HepG2 (cell line): Measurements from ENCODE around the gene KPNA4. TPM values are rescaled to one million over a fixed set of nuclear protein-coding genes. Genes with fewer than 3 reads are reported as not detected.

Experiments used
- ATAD3A ChIP-seq: sonication (generic); formaldehyde crosslinking; IDR thresholded peaks from 2 replicates; pipeline ENCODE4 v1.4.0; 2020; ENCODE audit warnings: missing genetic modification reagents
- GATAD2A ChIP-seq: IDR thresholded peaks from 2 replicates; pipeline ENCODE4 v1.6.1; 2016
- JUN ChIP-seq: sonication (generic); formaldehyde crosslinking; IDR thresholded peaks from 2 replicates; pipeline ENCODE4 v1.4.0; 2020; ENCODE audit warnings: mild to moderate bottlenecking, missing genetic modification reagents
- MAFG ChIP-seq: sonication (generic); formaldehyde crosslinking; IDR thresholded peaks from 2 replicates; pipeline ENCODE4 v1.5.1; 2020; ENCODE audit warnings: mild to moderate bottlenecking, missing genetic modification reagents
- MXD3 ChIP-seq: IDR thresholded peaks from 2 replicates; pipeline ENCODE4 v1.6.1; 2016; ENCODE audit warnings: mild to moderate bottlenecking, missing biosample characterization, missing genetic modification reagents
- NFRKB ChIP-seq: fragments of 450-650 bp; IDR thresholded peaks from 2 replicates; pipeline ENCODE4 v1.6.1; 2017
- PCBP1 ChIP-seq: fragments of 200-400 bp; formaldehyde crosslinking; IDR thresholded peaks from 2 replicates; pipeline ENCODE4 v1.6.1; 2017; ENCODE audit warnings: mild to moderate bottlenecking, low read depth, low read length, borderline replicate concordance
- PLSCR1 ChIP-seq: sonication (generic); formaldehyde crosslinking; IDR thresholded peaks from 2 replicates; pipeline ENCODE4 v1.5.0; 2020; ENCODE audit warnings: missing genetic modification reagents, mild to moderate bottlenecking, borderline replicate concordance
- RAD21 ChIP-seq: fragments of 450-650 bp; formaldehyde crosslinking; IDR thresholded peaks from 2 replicates; pipeline ENCODE4 v1.5.0; 2020; ENCODE audit warnings: mild to moderate bottlenecking
- RBM22 ChIP-seq: fragments of 200-400 bp; formaldehyde crosslinking; optimal IDR thresholded peaks from 2 replicates; pipeline ENCODE3; 2017; ENCODE audit warnings: mild to moderate bottlenecking, low read length, moderate library complexity
- SIX4 ChIP-seq: sonication (generic); formaldehyde crosslinking; IDR thresholded peaks from 2 replicates; pipeline ENCODE4 v1.4.0; 2020; ENCODE audit warnings: missing genetic modification reagents
- STAT5B ChIP-seq: sonication (generic); formaldehyde crosslinking; IDR thresholded peaks from 2 replicates; pipeline ENCODE4 v1.4.0; 2020; ENCODE audit warnings: missing genetic modification reagents
- ZFP41 ChIP-seq: sonication (generic); formaldehyde crosslinking; IDR thresholded peaks from 2 replicates; pipeline ENCODE4 v1.4.0; 2020; ENCODE audit warnings: mild to moderate bottlenecking, missing genetic modification reagents, borderline replicate concordance
- ZNF101 ChIP-seq: sonication (generic); formaldehyde crosslinking; IDR thresholded peaks from 2 replicates; pipeline ENCODE4 v1.4.0; 2020; ENCODE audit warnings: mild to moderate bottlenecking, low read depth, missing genetic modification reagents, borderline replicate concordance
- ZNF180 ChIP-seq: sonication (generic); formaldehyde crosslinking; IDR thresholded peaks from 2 replicates; pipeline ENCODE4 v1.4.0; 2020; ENCODE audit warnings: low read depth, missing genetic modification reagents, borderline replicate concordance
- ZNF276 ChIP-seq: sonication (generic); formaldehyde crosslinking; IDR thresholded peaks from 2 replicates; pipeline ENCODE4 v1.4.0; 2020; ENCODE audit warnings: mild to moderate bottlenecking, low read depth, missing genetic modification reagents
- ZNF326 ChIP-seq: sonication (generic); formaldehyde crosslinking; IDR thresholded peaks from 2 replicates; pipeline ENCODE4 v1.4.0; 2020; ENCODE audit warnings: missing genetic modification reagents, borderline replicate concordance
- ZNF354B ChIP-seq: sonication (generic); formaldehyde crosslinking; IDR thresholded peaks from 2 replicates; pipeline ENCODE4 v1.8.0; 2022; ENCODE audit warnings: mild to moderate bottlenecking, missing genetic modification reagents
- polyA plus RNA-seq, 8 experiments: library from polyadenylated mRNA; depleted of rRNA in 3 of 8; stranded (reverse) in 7 of 8; unstranded in 1 of 8; fragments of >200 nt; fragmentation: Illumina TruSeq in 4 of 8; extraction: Trizol in 4 of 8; gene quantifications; 2 replicates each; pipeline versions ENCODE4 v1.2.1 to v1.2.3, GENCODE V29; 2011 to 2016; ENCODE audit warnings: low read depth in 4 of 8, missing spikeins in 1 of 8, mixed read lengths in 1 of 8; ENCODE audit not compliant: insufficient read depth in 1 of 8
- total RNA-seq, 5 experiments: library from RNA; depleted of rRNA; stranded (reverse); fragments of >200 nt; fragmentation: Illumina TruSeq; extraction: Trizol; gene quantifications; 2 replicates each; pipeline ENCODE4 v1.2.3, GENCODE V29; 2016; ENCODE audit warnings: low read depth in 1 of 5
- TF ChIP-seq, protein P1 (sequence below): sonication (generic); formaldehyde crosslinking; IDR thresholded peaks from 2 replicates; pipeline ENCODE4 v1.4.0; 2020; ENCODE audit warnings: mild to moderate bottlenecking, missing genetic modification reagents
- TF ChIP-seq, protein P2 (sequence below): sonication (generic); formaldehyde crosslinking; IDR thresholded peaks from 2 replicates; pipeline ENCODE4 v1.4.0; 2020; ENCODE audit warnings: missing genetic modification reagents; ENCODE audit errors: not compliant biosample characterization

KPNA4 gene
- total and polyA plus RNA-seq, 2 of the 13 experiments (the other 11 are each of a cell fraction or from before 2014, with no cell fraction given) = 9.9 to 27.9 TPM

GRCh38 chr3:160565442-160566403, at the start of gene KPNA4 (continued):
- peak; percentile 81; the same call in 1 of the 2 replicates for TF ChIP-seq ZNF101 (CRISPR knock-in tag)
- TF ChIP-seq ZNF354B (CRISPR knock-in tag) = no peak
- no peak for TF ChIP-seq ZNF326
- TF ChIP-seq, protein P1, sequence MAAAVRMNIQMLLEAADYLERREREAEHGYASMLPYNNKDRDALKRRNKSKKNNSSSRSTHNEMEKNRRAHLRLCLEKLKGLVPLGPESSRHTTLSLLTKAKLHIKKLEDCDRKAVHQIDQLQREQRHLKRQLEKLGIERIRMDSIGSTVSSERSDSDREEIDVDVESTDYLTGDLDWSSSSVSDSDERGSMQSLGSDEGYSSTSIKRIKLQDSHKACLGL (CRISPR knock-in tag) = peak; percentile 52; the same call in 1 of the 2 replicates
- TF ChIP-seq GATAD2A (CRISPR knock-in tag) = no peak
- TF ChIP-seq MXD3 (CRISPR knock-in tag) = peak; percentile 34; the same call in 1 of the 2 replicates
- no peak for TF ChIP-seq STAT5B (CRISPR knock-in tag)
- TF ChIP-seq, protein P2, sequence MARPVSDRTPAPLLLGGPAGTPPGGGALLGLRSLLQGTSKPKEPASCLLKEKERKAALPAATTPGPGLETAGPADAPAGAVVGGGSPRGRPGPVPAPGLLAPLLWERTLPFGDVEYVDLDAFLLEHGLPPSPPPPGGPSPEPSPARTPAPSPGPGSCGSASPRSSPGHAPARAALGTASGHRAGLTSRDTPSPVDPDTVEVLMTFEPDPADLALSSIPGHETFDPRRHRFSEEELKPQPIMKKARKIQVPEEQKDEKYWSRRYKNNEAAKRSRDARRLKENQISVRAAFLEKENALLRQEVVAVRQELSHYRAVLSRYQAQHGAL = no peak
- no peak for TF ChIP-seq ZFP41 (CRISPR knock-in tag)
- no peak for TF ChIP-seq NFRKB
- TF ChIP-seq PLSCR1 (CRISPR knock-in tag) = no peak; the same call in 1 of the 2 replicates
- TF ChIP-seq ZNF276 (CRISPR knock-in tag) = no peak
- no peak for TF ChIP-seq SIX4 (CRISPR knock-in tag)
- TF ChIP-seq MAFG (CRISPR knock-in tag) = no peak
- TF ChIP-seq PCBP1 = 0 out of 2 replicates have a peak, but pooled peaks have one; percentile 54
- no peak for TF ChIP-seq RAD21
- TF ChIP-seq RBM22 = no peak
- no peak for TF ChIP-seq ZNF180 (CRISPR knock-in tag)
- TF ChIP-seq JUN (CRISPR knock-in tag) = no peak; the same call in 1 of the 2 replicates
- TF ChIP-seq ATAD3A (CRISPR knock-in tag) = no peak
